GM12891 (cell line): ENCODE measurements around the gene ATXN1.
A peak's percentile ranks its signal among the peaks of the same experiment; 100 is the strongest.

Source experiments
- DNase-seq: peaks from one replicate; pipeline ENCODE4 v3.0.0; 2011; ENCODE audit warnings: low spot score; ENCODE audit not compliant: insufficient read length
- FAIRE-seq: peaks from 2 replicates; lab custom pipeline; 2011; peaks lifted over from hg19 to GRCh38; lab: Jason Lieb, UNC
- PAX5 ChIP-seq: IDR thresholded peaks from 2 replicates; pipeline ENCODE4 v1.6.1; 2011; ENCODE audit warnings: low read length, moderate library complexity, mild to moderate bottlenecking; ENCODE audit not compliant: insufficient read depth, severe bottlenecking
- POLR2A ChIP-seq: IDR thresholded peaks from 2 replicates; pipeline ENCODE4 v1.6.1; 2011; ENCODE audit warnings: low read depth, low read length, control low read depth
- POLR2AphosphoS5 ChIP-seq: IDR thresholded peaks from 2 replicates; pipeline ENCODE4 v1.6.1; 2011; ENCODE audit warnings: low read depth, low read length, control low read depth
- POU2F2 ChIP-seq: IDR thresholded peaks from 2 replicates; pipeline ENCODE4 v1.6.1; 2011; ENCODE audit warnings: low read depth, mild to moderate bottlenecking, control low read depth, low read length, moderate library complexity
- SPI1 ChIP-seq: IDR thresholded peaks from 2 replicates; pipeline ENCODE4 v1.6.1; 2011; ENCODE audit warnings: low read depth, low read length, control low read depth
- TAF1 ChIP-seq: IDR thresholded peaks from 2 replicates; pipeline ENCODE4 v1.6.1; 2011; ENCODE audit warnings: low read depth, low read length, control low read depth

Gene ATXN1

GRCh38 chr6:16372029-16372776 lies 389.1 kb downstream of the ATXN1 start:
- no peak for FAIRE-seq
- no peak for DNase-seq
- no peak for TF ChIP-seq POLR2AphosphoS5
- TF ChIP-seq PAX5 = no peak
- no peak for TF ChIP-seq POLR2A
- TF ChIP-seq TAF1 = no peak
- no peak for TF ChIP-seq POU2F2
- no peak for TF ChIP-seq SPI1

- DNase-seq = no peak
- FAIRE-seq = peak; percentile 35
- no peak for TF ChIP-seq SPI1
- no peak for TF ChIP-seq POLR2A
- no peak for TF ChIP-seq TAF1
These were observed 389.9 kb downstream of the ATXN1 start for GRCh38 chr6:16371401-16371800.

- TF ChIP-seq TAF1 (no peak), POLR2AphosphoS5 (no peak), POLR2A (no peak), PAX5 (no peak), POU2F2 (no peak), SPI1 (no peak)
- DNase-seq (no peak), FAIRE-seq (peak; percentile 33)
These were observed 390.3 kb downstream of the ATXN1 start for GRCh38 chr6:16370943-16371342.

- FAIRE-seq = no peak
- no peak for TF ChIP-seq POU2F2
- no peak for TF ChIP-seq PAX5
- no peak for TF ChIP-seq TAF1
- no peak for TF ChIP-seq SPI1
- no peak for TF ChIP-seq POLR2AphosphoS5
- TF ChIP-seq POLR2A = no peak
- no peak for DNase-seq
These were observed 391.3 kb downstream of the ATXN1 start for GRCh38 chr6:16369989-16370388.

GRCh38 chr6:16369140-16369745 lies 392.0 kb downstream of the ATXN1 start:
- TF ChIP-seq POU2F2 (no peak), PAX5 (no peak), SPI1 (no peak)
- FAIRE-seq = no peak
- no peak for DNase-seq

- no peak for TF ChIP-seq TAF1
- TF ChIP-seq POLR2AphosphoS5 = no peak
- no peak for TF ChIP-seq SPI1
- TF ChIP-seq POU2F2 = no peak
- TF ChIP-seq PAX5 = no peak
- TF ChIP-seq POLR2A = no peak
- DNase-seq = no peak
- FAIRE-seq = no peak
These were observed 393.7 kb downstream of the ATXN1 start for GRCh38 chr6:16367571-16367970.

- TF ChIP-seq TAF1 (no peak), POLR2A (no peak), POLR2AphosphoS5 (no peak), SPI1 (no peak), POU2F2 (no peak), PAX5 (no peak)
- no peak for FAIRE-seq
- DNase-seq = no peak
These were observed 397.5 kb downstream of the ATXN1 start for GRCh38 chr6:16363749-16364148.

- FAIRE-seq (no peak), DNase-seq (no peak)
- no peak for TF ChIP-seq POLR2A
- TF ChIP-seq POU2F2 = no peak
- TF ChIP-seq POLR2AphosphoS5 = no peak
- no peak for TF ChIP-seq SPI1
- TF ChIP-seq PAX5 = no peak
- TF ChIP-seq TAF1 = no peak
These were observed 398.3 kb downstream of the ATXN1 start for GRCh38 chr6:16362819-16363589.

GRCh38 chr6:16362296-16362695 lies 399.0 kb downstream of the ATXN1 start:
- FAIRE-seq (no peak), DNase-seq (no peak)
- no peak for TF ChIP-seq POU2F2
- TF ChIP-seq TAF1 = no peak
- TF ChIP-seq SPI1 = no peak
- TF ChIP-seq PAX5 = no peak
- TF ChIP-seq POLR2A = no peak
- TF ChIP-seq POLR2AphosphoS5 = no peak
